ENCODE measurements around the gene PCSK6.
"Not testable (repeated sequence)": the region's sequence is repeated elsewhere in the genome, so short reads cannot be mapped to it uniquely, and the experiment has no call there.

The PCSK6 gene

GRCh38 chr15:101373577-101373976 is 115.9 kb downstream of the PCSK6 start:
- DNase-seq = no peak

DNA sequence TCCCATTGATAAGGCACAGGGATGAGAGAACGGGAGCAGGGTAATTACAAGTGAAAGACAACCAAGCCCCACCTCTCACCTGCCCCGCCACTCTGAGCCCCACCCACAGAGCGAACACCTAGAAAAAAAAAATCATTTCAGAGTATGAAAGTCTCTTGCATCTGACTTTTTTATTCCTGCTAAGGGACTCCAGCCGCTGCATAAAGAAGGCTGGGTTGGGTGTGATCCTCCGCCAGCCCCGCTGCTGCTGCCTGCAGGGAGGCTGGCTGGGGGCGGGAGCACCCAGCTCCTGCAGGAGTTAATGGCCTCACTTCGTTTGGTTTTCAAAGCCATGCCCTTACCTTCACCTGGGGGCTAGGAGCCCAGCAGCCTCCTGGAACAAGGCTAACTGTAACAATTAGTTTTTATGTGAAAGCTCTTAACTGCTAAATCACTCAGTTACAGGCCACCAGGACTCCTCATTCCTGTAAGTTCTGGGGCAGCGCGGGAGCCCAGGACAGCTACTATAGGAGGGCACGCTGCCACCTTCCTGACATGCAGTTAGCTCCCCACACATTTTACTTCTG is 116.5 kb downstream of the PCSK6 start:
- no peak for DNase-seq

DNA sequence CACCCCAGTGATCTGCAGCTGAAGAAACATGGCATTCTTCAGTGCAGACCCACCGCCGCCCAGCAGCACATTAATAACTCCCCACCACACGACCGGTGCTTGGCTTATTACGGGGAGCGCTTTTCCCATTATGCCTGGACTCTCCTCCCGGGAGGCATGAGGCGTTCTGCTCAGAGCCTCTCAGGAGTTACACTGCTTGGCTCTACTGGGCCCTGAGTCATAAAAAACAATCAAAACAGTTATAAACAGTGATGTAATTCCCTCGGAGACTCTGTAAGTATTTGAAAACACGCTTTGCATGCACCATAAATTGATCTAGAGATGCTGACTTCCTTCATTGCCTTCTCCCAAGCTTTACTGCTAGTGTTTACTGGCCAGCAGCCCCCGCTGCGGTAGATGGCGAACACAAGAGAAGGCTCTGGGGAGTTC is 117.3 kb downstream of the PCSK6 start:
- no peak for DNase-seq

DNA sequence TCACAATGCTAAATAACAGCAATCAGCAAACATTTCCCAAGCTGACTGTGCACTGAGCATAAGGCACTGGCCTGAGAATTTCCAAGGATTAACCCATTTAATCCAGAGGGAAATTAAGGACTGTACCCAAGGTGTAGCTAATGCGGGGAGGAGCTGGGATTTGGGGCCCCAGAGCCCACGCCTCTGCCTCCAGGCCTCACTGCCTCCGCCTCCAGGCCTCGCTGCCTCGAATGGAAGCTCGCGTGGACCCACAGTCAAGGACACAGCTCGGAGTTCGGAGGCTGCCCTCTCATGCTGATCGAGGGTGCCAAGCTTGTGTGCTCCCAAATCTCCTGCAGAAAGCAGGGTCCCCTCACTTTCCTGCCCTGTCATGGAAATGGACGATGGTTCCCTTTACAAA is 118.0 kb downstream of the PCSK6 start:
- no peak for DNase-seq

DNA sequence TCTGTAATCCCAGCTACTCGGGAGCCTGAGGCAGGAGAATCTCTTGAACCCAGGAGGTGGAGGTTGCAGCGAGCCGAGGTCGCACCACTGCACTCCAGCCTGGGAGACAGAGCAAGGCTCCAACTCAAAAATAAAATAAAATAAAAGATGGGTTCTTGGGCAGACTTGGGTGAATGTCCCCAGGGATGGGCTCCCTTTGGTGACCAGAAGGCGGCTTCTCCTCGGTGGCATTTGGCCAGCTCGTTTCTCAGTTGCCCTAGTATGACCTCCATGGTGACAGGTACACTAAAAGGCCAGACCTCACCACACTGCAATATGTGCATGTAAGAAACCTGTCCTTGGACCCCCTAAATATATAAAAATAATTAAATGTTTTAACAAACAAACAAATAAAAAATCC is 118.4 kb downstream of the PCSK6 start:
- no peak for DNase-seq

DNA sequence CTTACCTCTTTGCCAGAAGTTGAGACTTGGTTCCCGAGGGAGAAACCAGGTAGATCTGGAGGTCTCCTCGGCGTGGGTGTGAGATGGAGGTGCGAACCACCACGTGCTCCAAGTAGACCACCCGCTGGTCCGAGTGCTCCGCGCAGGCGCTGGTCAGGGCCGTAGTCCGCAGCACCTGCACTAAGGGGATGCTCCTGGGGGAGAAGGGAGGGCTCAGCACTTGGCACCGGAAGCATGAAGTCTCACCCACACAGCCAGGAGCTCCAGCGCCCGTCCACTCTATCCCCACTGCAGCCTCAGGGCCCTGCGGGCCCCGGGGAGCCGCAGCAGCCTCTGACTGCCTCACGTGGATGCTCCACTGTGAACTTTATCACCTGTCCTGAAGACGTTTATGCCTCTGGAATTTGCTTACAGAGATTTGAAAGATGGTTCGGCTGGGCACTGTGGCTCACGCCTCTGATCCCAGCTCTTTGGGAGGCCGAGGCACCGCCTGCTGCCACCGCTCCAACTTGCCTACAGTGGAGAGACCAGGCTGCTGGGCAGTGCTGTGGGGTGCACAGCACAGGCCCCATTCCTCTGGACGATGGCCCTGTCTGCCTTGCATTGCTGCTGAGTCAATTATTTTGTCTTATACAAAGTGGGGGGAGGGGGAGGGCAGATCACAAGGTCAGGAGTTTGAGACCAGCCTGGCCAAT is 119.0 kb downstream of the PCSK6 start:
- no peak for DNase-seq

GRCh38 chr15:101369676-101370075 is 119.8 kb downstream of the PCSK6 start:
- DNase-seq = no peak

- DNase-seq = no peak
These were observed 120.5 kb downstream of the PCSK6 start for GRCh38 chr15:101368861-101369642.

GRCh38 chr15:101368086-101368780 is 121.3 kb downstream of the PCSK6 start:
- no peak for DNase-seq

- DNase-seq = no peak
These were observed 122.7 kb downstream of the PCSK6 start for GRCh38 chr15:101366853-101367252.

DNA sequence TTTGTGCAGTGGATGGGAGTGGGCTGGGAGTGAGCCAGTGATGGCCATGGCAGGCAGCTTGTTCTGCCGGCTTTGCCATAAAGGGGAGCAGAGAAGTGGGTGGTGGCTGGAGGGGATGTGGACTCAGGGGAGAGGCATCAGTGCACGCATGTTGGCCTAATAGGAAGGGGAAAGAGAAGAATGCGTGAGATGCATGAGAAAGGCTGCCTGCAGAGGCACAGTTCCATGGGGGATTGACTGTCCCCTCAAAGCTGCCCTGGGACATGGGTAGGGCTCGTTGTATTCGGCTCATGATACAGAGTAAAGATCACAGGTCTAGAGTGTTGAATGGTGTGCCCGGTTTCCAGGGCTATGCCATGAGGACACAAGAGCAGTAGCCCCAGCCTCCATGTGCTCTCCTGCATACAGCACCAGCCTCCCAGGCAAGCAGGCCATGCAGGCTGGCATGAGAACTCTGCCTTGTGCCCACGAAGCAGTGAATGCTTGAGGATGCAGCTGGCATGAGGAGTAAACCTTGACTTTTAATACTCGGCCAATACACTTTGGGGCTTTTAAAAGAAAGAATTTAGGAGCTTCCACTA is 126.4 kb downstream of the PCSK6 start:
- DNase-seq = no peak

GRCh38 chr15:101362359-101362758 is 127.1 kb downstream of the PCSK6 start:
- DNase-seq = no peak

DNA sequence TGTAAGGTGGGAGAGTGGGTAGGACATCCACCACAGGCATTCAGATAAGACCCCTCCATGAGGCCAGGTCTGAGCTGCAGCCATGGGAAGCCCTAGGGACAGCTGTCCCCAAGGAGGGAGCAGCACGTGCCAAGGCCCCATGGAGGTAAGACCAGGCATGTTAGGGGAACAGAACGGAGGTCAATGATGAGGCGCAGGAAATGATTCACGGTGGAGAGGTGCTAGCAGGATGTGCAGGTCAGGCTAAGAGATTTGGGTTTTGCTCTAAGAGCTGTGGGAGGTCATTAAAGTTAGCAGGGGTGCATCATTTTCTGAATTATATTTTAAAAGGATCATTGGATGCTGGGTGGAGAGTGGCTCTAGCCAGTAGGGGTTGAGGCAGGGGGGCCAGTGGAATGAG is 128.1 kb downstream of the PCSK6 start:
- no peak for DNase-seq

GRCh38 chr15:101359365-101359947 is 130.1 kb downstream of the PCSK6 start:
- DNase-seq = no peak

DNA sequence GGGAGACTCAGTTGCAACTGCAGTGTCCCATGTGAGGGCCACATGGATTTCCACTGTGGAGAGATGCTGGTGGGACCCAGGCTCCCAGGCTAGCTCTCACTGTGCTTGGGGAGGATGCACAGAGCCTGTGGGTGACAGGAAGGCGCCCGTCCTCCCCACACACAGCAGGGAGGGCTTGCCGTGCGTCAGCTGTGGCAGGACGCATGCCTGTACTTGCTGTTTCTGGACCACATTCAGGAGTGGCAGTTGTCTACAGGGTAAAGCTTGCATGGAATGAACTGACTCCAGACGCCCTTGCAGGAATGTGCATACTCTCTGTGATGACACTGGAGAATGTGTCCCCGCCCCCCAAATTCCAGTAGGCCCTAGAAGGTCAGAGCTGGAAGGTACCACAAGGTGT is 130.6 kb downstream of the PCSK6 start:
- DNase-seq = no peak

DNA sequence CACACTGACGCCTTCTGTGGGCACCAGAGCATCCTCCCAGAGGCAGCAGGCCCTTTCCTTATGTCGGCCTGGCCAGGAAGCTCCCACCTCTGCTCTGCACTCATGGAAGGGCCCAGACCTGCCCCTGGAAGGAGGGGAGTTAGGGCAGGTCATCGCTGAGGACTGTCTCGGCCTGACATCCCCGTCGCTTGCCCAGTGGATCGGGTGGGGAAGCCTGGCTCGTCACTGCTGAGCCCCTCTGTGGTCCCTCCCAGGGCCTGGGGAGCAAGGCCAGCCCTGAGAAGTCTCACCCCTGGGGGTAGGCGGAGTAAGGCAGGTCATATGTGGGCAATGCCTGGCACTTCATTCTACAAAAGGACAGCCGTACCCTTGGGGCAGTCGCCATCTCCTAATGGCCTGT is 131.6 kb downstream of the PCSK6 start:
- DNase-seq = no peak

GRCh38 chr15:101357333-101357732 is 132.2 kb downstream of the PCSK6 start:
- DNase-seq = no peak

- DNase-seq = not testable (repeated sequence)
These were observed 132.9 kb downstream of the PCSK6 start for GRCh38 chr15:101356512-101357172.

DNA sequence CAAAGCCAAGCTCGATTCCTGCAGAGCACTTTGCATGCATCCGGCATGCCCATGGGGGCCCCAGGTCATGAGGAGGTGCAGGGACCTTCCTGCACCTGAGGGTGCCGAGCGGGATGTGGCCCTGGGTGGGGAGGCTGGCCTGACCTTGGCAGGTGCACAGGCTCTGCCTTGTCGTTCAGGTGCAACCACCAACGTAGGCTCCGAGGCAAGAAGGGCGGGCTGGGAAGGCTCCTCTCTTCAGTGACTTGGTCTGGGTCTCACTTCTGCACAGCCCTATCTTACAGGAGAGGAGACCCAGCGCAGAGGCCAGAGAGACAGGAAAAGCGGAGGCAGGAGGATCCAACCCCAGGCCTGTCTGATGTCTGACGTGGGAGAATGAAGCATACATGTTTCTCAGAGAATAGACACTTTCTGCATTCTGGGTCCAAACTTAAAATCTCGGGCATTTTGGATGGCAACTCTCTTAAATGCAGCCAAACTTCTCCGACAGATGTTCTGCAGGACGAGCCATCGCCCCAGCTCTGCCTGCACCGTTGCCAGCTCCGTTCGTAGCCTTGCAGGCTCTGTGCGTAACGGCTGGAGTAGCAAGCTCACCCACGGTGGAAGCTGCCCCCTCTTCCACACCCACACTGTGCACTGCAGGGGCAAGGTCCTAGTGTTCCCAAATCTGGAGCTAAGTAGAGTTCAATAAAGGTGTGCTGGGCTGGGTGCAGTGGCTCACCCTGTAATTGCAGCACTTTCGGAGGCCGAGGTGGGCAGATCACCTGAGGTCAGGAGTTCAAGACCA is 133.6 kb downstream of the PCSK6 start:
- DNase-seq = no peak

DNA sequence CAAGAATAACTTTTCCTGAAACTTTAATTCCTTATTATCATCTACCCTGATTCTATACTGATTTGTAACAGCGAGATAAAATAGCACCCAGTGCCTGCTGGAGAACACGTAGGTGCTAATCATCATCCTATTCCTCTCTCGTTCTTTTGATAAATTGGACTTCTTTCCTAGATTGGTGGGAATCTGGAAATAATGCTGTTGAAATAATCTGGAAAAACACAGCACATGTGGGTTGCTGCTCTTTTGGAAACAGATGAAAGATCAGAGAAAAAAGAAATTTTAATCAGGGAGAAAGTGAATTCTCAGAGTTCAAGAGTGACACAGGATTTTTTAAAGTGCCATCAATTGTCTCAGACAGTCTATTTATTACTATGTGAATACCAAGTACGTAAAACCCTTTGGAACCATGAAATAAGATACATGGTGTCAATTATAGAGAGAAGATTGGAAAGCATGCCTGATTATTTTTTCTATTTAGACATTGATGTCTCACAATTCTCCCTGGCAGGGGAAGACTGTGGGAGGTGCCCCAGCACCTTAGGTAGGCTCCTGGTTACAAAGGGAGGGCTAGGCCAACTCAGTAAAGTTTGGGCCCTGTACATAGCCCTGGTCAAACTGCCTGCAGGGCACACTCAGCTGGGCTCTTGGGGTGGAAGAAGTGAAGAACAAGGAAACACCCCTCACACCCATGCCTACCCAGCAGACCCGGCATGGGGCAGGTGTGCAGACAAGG is 134.4 kb downstream of the PCSK6 start:
- DNase-seq = no peak

- no peak for DNase-seq
These were observed 136.3 kb downstream of the PCSK6 start for GRCh38 chr15:101353240-101353639.
